Lower lobe of right lung (tissue), 2 donors: ENCODE data around the gene SLC2A1. TPM values are rescaled to one million over a fixed set of nuclear protein-coding genes. Genes with fewer than 3 reads are reported as not detected.
A peak's percentile ranks its signal among the peaks of the same experiment; 100 is the strongest.
"Not testable (repeated sequence)": the region's sequence is repeated elsewhere in the genome, so short reads cannot be mapped to it uniquely, and the experiment has no call there.

ENCODE experiments used
- ATAC-seq, 2 donors: fragments of 200-7000 bp; cut with Tn5 transposase; one replicate each; pipeline ENCODE4 v1.9.1; 2020 to 2022; ENCODE audit warnings: mild to moderate bottlenecking in 2 of 2, moderate library complexity in 2 of 2
- DNase-seq: peaks from one replicate; pipeline ENCODE4 v3.0.0-alpha.2; 2020
- H3K27ac ChIP-seq: fragments of 200-600 bp; one replicate; pipeline ENCODE4 v1.8.0; 2022
- H3K27me3 ChIP-seq: fragments of 200-600 bp; one replicate; pipeline ENCODE4 v1.8.0; 2022; ENCODE audit warnings: low read depth
- H3K36me3 ChIP-seq: fragments of 200-600 bp; one replicate; pipeline ENCODE4 v1.8.0; 2022; ENCODE audit warnings: mild to moderate bottlenecking
- H3K4me1 ChIP-seq: fragments of 200-600 bp; one replicate; pipeline ENCODE4 v1.8.0; 2022
- H3K4me3 ChIP-seq: fragments of 200-600 bp; one replicate; pipeline ENCODE4 v1.8.0; 2022; ENCODE audit warnings: mild to moderate bottlenecking
- H3K9me3 ChIP-seq: fragments of 200-600 bp; one replicate; pipeline ENCODE4 v1.8.0; 2022
- intact Hi-C: fragments of 100-400 bp; cut with DNase I; formaldehyde crosslinking; loops from one replicate; pipeline ENCODE4 v1.11.0; 2022
- total RNA-seq: library from RNA; stranded (reverse); fragmentation: NEBNext Ultra II Directional; extraction: Animal tissue kit (Norgen Biotek cat#: 25700); gene quantifications from one replicate; pipeline ENCODE4 v1.2.1, GENCODE V29; 2021
- TF ChIP-seq, protein P1 (sequence below): fragments of 200-600 bp; IDR thresholded peaks from one replicate; pipeline ENCODE4 v1.8.0; 2022; ENCODE audit warnings: antibody characterized with exemption, mild to moderate bottlenecking
- donor health status: DM: no; HTN: yes; CAD: no; lungs with severe emphysema.

SLC2A1 gene
- total RNA-seq, 1 donor from 2014 or later = 10.6 TPM

DNA sequence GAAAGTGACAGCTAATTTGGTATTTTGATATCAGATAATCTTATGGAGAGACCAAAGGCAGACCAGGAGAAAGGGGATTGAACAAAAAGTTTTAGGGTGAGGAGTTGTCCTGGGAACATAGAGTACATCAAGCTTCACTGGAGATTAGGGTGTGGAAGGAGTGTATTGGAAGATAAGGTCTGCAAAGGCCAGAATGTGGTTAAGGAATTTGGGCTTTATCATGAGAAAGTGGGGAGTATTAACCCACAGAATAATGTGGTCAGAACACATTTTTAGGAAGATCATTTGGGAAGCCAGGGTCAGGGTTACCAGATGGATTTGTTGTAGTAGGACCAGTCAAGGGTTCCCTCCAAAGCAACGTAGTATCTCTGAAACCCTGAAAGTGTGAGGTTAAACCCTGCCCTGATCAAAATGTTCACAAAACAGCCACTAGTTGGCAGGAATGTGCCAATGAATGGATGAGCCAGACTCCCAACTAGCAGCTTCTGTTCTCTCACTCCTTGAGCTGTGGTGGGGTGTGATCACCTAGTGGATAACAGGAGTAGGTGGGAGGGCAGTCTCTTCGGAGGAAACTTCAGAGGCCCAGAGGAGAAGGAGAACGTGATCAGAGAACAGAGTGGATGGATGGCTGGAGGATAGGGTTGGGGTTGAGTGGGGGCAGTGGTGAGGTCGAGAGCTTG, 35.8 kb downstream of the SLC2A1 start:
- intact Hi-C loops = no loop called here
- Histone ChIP-seq H3K27me3 (no peaks in the 10 kb centered on the region), H3K27ac (no peak overlapping the region), H3K9me3 (no peaks in the 10 kb centered on the region), H3K4me1 (peaks cover 17% of the 10 kb centered on the region), H3K36me3 (peaks cover 13% of the 10 kb centered on the region), H3K4me3 (no peak overlapping the region)
- DNase-seq (no peak), ATAC-seq (peak; percentile 64 to 76)
- TF ChIP-seq, protein P1, sequence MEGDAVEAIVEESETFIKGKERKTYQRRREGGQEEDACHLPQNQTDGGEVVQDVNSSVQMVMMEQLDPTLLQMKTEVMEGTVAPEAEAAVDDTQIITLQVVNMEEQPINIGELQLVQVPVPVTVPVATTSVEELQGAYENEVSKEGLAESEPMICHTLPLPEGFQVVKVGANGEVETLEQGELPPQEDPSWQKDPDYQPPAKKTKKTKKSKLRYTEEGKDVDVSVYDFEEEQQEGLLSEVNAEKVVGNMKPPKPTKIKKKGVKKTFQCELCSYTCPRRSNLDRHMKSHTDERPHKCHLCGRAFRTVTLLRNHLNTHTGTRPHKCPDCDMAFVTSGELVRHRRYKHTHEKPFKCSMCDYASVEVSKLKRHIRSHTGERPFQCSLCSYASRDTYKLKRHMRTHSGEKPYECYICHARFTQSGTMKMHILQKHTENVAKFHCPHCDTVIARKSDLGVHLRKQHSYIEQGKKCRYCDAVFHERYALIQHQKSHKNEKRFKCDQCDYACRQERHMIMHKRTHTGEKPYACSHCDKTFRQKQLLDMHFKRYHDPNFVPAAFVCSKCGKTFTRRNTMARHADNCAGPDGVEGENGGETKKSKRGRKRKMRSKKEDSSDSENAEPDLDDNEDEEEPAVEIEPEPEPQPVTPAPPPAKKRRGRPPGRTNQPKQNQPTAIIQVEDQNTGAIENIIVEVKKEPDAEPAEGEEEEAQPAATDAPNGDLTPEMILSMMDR = peak; percentile 64

DNA sequence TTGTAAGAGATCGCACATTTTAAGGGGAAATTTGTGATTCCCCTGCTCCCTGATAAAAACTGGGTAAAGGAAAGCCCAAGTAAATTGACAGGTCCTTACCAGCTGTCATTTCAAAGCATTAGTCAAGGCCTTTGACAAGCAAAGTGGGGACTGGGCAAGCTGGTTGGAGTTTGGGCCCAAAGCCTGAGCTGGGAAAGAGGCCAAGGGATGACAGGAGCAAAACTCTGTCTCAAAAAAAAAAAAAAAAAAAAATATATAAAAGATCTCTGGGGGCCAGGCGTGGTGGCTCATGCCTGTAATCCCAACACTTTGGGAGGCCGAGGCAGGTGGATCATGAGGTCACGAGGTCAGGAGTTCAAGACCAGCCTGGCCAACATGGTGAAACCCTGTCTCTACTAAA, 36.9 kb downstream of the SLC2A1 start:
- Histone ChIP-seq H3K36me3 (peaks cover 2% of the 10 kb centered on the region), H3K27ac (no peak overlapping the region), H3K9me3 (no peaks in the 10 kb centered on the region), H3K4me1 (peaks cover 17% of the 10 kb centered on the region), H3K4me3 (no peak overlapping the region), H3K27me3 (no peaks in the 10 kb centered on the region)
- no peak for ATAC-seq
- DNase-seq = no peak
- intact Hi-C loops = no loop called here
- TF ChIP-seq, protein P1 = no peak

DNA sequence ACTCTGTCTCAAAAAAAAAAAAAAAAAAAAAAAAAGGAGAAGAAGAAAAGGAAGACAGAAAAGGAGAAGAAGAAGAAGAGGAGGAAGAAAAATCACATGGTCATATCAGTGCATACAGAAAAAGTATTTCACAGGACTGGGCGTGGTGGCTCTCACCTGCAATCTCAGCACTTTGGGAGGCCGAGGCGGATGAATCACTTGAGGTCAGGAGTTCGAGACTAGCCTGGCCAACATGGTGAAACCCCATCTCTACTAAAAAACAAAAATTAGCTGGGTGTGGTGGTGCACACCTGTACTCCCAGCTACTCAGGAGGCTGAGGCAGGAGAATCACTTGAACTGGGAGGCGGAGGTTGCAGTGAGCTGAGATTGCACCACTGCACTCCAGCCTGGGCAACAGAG, 39.0 kb downstream of the SLC2A1 start:
- H3K27ac ChIP-seq, H3K36me3 ChIP-seq, H3K4me3 ChIP-seq, H3K9me3 ChIP-seq, DNase-seq, ATAC-seq, H3K27me3 ChIP-seq, intact Hi-C loops: not testable (repeated sequence)
- peaks cover 11% of the 10 kb centered on the region for H3K4me1 ChIP-seq

DNA sequence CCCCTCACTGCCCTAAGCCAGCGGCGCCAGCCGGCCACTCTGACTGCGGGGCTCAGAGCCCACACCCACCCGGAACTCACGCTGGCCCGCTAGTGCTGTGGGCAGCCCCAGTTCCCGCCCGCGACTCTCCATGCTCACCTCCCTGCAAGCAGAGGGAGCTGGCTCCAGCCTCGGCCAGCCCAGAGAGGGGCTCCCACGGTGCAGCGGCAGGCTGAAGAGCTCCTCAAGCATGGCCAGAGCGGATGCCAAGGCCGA, 41.5 kb downstream of the SLC2A1 start:
- ATAC-seq (no peak), DNase-seq (no peak)
- no peak overlapping the region for H3K27ac ChIP-seq
- TF ChIP-seq, protein P1 = no peak
- H3K4me3 ChIP-seq = no peak overlapping the region
- no peaks in the 10 kb centered on the region for H3K4me1 ChIP-seq
- H3K36me3 ChIP-seq = no peaks in the 10 kb centered on the region
- no peaks in the 10 kb centered on the region for H3K27me3 ChIP-seq
- intact Hi-C loops = no loop called here
- H3K9me3 ChIP-seq = no peaks in the 10 kb centered on the region

DNA sequence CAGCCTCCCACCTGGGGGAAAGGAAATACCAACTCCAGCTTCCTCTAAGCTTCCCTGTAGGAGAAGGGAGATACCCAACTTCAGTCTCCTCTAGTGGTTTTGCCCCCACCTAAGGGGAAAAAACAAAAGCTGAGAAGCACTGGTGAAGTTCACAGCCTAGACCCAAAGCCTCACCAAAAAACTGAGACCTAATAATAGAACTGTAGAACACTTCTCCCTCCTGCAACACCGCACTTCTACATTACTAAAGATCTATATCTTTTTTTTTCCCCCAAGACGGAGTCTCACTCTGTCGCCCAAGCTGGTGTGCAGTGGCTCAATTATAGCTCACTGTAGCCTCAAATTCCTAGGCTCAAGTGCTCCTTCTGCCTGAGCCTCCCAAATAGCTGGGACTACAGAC, 43.2 kb downstream of the SLC2A1 start:
- Histone ChIP-seq H3K9me3 (no peaks in the 10 kb centered on the region), H3K36me3 (no peaks in the 10 kb centered on the region), H3K4me3 (no peak overlapping the region), H3K27ac (no peak overlapping the region), H3K4me1 (no peaks in the 10 kb centered on the region), H3K27me3 (no peaks in the 10 kb centered on the region)
- intact Hi-C loops = no loop called here
- ATAC-seq = no peak
- DNase-seq = no peak
- TF ChIP-seq, protein P1 = no peak

DNA sequence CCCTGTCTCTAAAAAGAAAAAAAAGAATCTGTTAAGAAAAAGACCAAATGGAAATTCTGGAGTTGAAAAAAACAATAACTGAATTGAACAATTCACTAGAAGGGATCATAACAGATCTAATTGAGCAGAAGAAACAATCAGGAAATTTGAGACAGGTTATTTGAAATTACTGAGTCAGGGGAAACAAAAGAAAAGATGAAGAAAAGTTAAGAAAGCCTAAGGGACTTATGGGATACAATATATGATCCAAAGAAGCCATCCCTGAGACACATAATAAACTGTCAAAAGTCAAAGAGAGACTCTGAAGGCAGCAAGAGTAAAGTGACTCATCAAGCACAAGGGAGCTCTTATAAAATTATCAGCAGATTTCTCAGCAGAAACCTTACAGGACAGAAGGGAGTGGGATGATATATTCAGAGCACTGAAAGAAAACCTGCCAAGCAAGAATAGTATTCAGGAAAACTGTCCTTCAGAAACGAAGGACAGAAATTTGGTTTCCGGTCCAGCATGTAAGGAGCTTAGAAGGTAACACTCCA, 44.5 kb downstream of the SLC2A1 start:
- ATAC-seq = no peak
- Histone ChIP-seq H3K27ac (no peak overlapping the region), H3K4me1 (no peaks in the 10 kb centered on the region), H3K27me3 (no peaks in the 10 kb centered on the region), H3K9me3 (no peaks in the 10 kb centered on the region), H3K36me3 (no peaks in the 10 kb centered on the region), H3K4me3 (no peak overlapping the region)
- intact Hi-C loops = loop anchor here (5.0 kb wide), 1 partner anchor 158 kb away; no protein-coding TSS in a partner anchor
- no peak for DNase-seq
- TF ChIP-seq, protein P1 = no peak
